Trophoblast cell (in vitro differentiated cells and primary cell): Measurements from ENCODE around the gene PWP1.
A peak's percentile ranks its signal among the peaks of the same experiment; 100 is the strongest.

Experiments used
- DNase-seq, 2 donors: peaks; one replicate each; pipeline ENCODE4 v3.0.0-alpha.2; 2016
- H2AFZ ChIP-seq: 2 replicates; pipeline ENCODE4 v1.6.1; 2013; ENCODE audit warnings: low read length, moderate library complexity, mild to moderate bottlenecking; ENCODE audit not compliant: insufficient read depth, poor library complexity
- H2AK5ac ChIP-seq: 2 replicates; pipeline ENCODE4 v1.6.1; 2013; ENCODE audit warnings: mild to moderate bottlenecking, low read length
- H2BK120ac ChIP-seq: 2 replicates; pipeline ENCODE4 v1.6.1; 2013; ENCODE audit warnings: low read length, mild to moderate bottlenecking, moderate library complexity; ENCODE audit not compliant: insufficient read depth, poor library complexity
- H2BK12ac ChIP-seq: 2 replicates; pipeline ENCODE4 v1.6.1; 2013; ENCODE audit warnings: mild to moderate bottlenecking, low read length, moderate library complexity
- H2BK5ac ChIP-seq: 2 replicates; pipeline ENCODE4 v1.6.1; 2013; ENCODE audit warnings: low read length, low read depth, moderate library complexity, mild to moderate bottlenecking; ENCODE audit not compliant: poor library complexity
- H3K14ac ChIP-seq: 2 replicates; pipeline ENCODE4 v1.6.1; 2013; ENCODE audit warnings: mild to moderate bottlenecking, low read length
- H3K18ac ChIP-seq: 2 replicates; pipeline ENCODE4 v1.6.1; 2013; ENCODE audit warnings: mild to moderate bottlenecking, low read length
- H3K23ac ChIP-seq: 2 replicates; pipeline ENCODE4 v1.6.1; 2013; ENCODE audit warnings: low read length
- H3K27ac ChIP-seq: 2 replicates; pipeline ENCODE4 v1.5.1; 2013; ENCODE audit warnings: low read depth, mild to moderate bottlenecking, inconsistent platforms, low read length, moderate library complexity
- H3K27me3 ChIP-seq: 2 replicates; pipeline ENCODE4 v1.6.1; 2013; ENCODE audit warnings: inconsistent platforms, mild to moderate bottlenecking, low read length, moderate library complexity; ENCODE audit not compliant: insufficient read depth
- H3K36me3 ChIP-seq, 2 experiments: 1 replicate in 1 of 2; 2 replicates in 1 of 2; pipeline ENCODE4 v1.6.1; 2013; ENCODE audit warnings: low read length in 2 of 2, mild to moderate bottlenecking in 2 of 2, moderate library complexity in 1 of 2; ENCODE audit not compliant: insufficient read depth in 2 of 2, control insufficient read depth in 1 of 2
- H3K4ac ChIP-seq: 2 replicates; pipeline ENCODE4 v1.6.1; 2013; ENCODE audit warnings: low read depth, mild to moderate bottlenecking, low read length, moderate library complexity
- H3K4me1 ChIP-seq, 2 experiments: 1 replicate in 1 of 2; 2 replicates in 1 of 2; pipeline ENCODE4 v1.6.1; 2013; ENCODE audit warnings: low read length in 2 of 2, mild to moderate bottlenecking in 2 of 2, moderate library complexity in 1 of 2; ENCODE audit not compliant: insufficient read depth in 2 of 2, control insufficient read depth in 1 of 2
- H3K4me2 ChIP-seq: 2 replicates; pipeline ENCODE4 v1.6.1; 2013; ENCODE audit warnings: inconsistent platforms, mild to moderate bottlenecking, low read length, moderate library complexity
- H3K4me3 ChIP-seq: 2 replicates; pipeline ENCODE4 v1.5.1; 2013; ENCODE audit warnings: mild to moderate bottlenecking, low read depth, low read length, inconsistent platforms
- H3K79me1 ChIP-seq: one replicate; pipeline ENCODE4 v1.6.1; 2013; ENCODE audit warnings: low read length
- H3K79me2 ChIP-seq: 2 replicates; pipeline ENCODE4 v1.6.1; 2013; ENCODE audit warnings: low read length, mild to moderate bottlenecking; ENCODE audit not compliant: control insufficient read depth, insufficient read depth, poor library complexity
- H3K9ac ChIP-seq: 2 replicates; pipeline ENCODE4 v1.6.1; 2013; ENCODE audit warnings: mild to moderate bottlenecking, low read length
- H3K9me3 ChIP-seq: 2 replicates; pipeline ENCODE4 v1.6.1; 2013; ENCODE audit warnings: low read depth, mild to moderate bottlenecking, control low read depth, inconsistent platforms, low read length; ENCODE audit not compliant: insufficient read depth
- H4K12ac ChIP-seq: 2 replicates; pipeline ENCODE4 v1.6.1; 2013; ENCODE audit warnings: low read depth, mild to moderate bottlenecking, low read length, moderate library complexity
- H4K8ac ChIP-seq: 2 replicates; pipeline ENCODE4 v1.6.1; 2013; ENCODE audit warnings: low read depth, mild to moderate bottlenecking, low read length, moderate library complexity
- H4K91ac ChIP-seq: one replicate; pipeline ENCODE4 v1.6.1; 2013; ENCODE audit warnings: low read depth, mild to moderate bottlenecking, low read length, moderate library complexity
- WGBS: extraction: QIAGEN DNeasy Blood & Tissue Kit; methylation state at CpG from one replicate; pipeline ENCODE4 v1.1.7; 2013; ENCODE audit warnings: missing lambda C conversion rate; ENCODE audit not compliant: insufficient read length, insufficient coverage; ENCODE audit errors: extremely low coverage; 5-methylcytosine and 5-hydroxymethylcytosine counted together

Gene PWP1

GRCh38 chr12:107646436-107646835, 39.2 kb upstream of the PWP1 start:
- Histone ChIP-seq H3K23ac (no peak overlapping the region), H4K8ac (no peak overlapping the region), H2AFZ (no peak overlapping the region), H3K4me1 (peaks cover 0 to 6% of the 10 kb centered on the region in 2 experiments), H3K27me3 (no peaks in the 10 kb centered on the region), H4K12ac (no peak overlapping the region), H3K9me3 (no peaks in the 10 kb centered on the region), H3K4me3 (peak overlapping the region; percentile 5), H3K79me1 (no peaks in the 10 kb centered on the region), H3K18ac (no peak overlapping the region), H2BK12ac (no peak overlapping the region), H3K14ac (no peak overlapping the region), H3K27ac (no peak overlapping the region), H4K91ac (no peak overlapping the region), H3K36me3 (no peaks in the 10 kb centered on the region), H2BK5ac (no peak overlapping the region), H3K9ac (no peak overlapping the region), H3K79me2 (no peaks in the 10 kb centered on the region), H3K4ac (no peak overlapping the region), H2AK5ac (no peak overlapping the region), H3K4me2 (no peak overlapping the region), H2BK120ac (no peak overlapping the region)
- no peak for DNase-seq
- no CpG with 5 or more reads among the region's 7 CpGs for WGBS

DNA sequence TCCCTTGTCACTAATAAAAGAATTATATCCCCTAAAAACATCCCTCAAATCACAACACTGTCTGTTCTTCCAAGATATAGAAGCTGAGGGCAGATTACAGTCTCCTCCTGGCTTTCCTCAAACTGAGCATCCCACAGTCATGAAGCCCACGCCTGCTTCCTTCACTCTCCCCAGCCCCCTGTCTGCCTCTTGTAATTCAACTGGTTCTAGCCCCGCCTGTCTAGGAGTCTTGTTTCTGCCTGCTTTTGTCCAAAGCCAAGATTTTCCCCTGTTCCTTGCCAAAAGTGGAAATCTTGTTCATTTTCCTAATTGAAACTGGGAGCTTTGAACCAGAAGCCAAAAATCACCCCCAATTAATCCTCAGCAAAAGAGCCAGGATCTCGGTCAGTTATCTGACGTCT, 35.9 kb upstream of the PWP1 start:
- no peak overlapping the region for H3K4me2 ChIP-seq
- H2AK5ac ChIP-seq = no peak overlapping the region
- no peak overlapping the region for H3K4me3 ChIP-seq
- no peak overlapping the region for H3K18ac ChIP-seq
- DNase-seq = no peak
- no peak overlapping the region for H3K4ac ChIP-seq
- H3K79me1 ChIP-seq = no peaks in the 10 kb centered on the region
- no peak overlapping the region for H3K27ac ChIP-seq
- H4K8ac ChIP-seq = no peak overlapping the region
- H3K9ac ChIP-seq = no peak overlapping the region
- no peak overlapping the region for H3K14ac ChIP-seq
- no CpG with 5 or more reads among the region's 4 CpGs for WGBS
- no peak overlapping the region for H2AFZ ChIP-seq
- H4K91ac ChIP-seq = no peak overlapping the region
- no peak overlapping the region for H3K23ac ChIP-seq
- no peak overlapping the region for H2BK5ac ChIP-seq
- H3K4me1 ChIP-seq = peaks cover 0 to 6% of the 10 kb centered on the region in 2 experiments
- no peak overlapping the region for H2BK12ac ChIP-seq
- no peaks in the 10 kb centered on the region for H3K36me3 ChIP-seq
- H3K27me3 ChIP-seq = no peaks in the 10 kb centered on the region
- H3K79me2 ChIP-seq = no peaks in the 10 kb centered on the region
- no peak overlapping the region for H2BK120ac ChIP-seq
- no peak overlapping the region for H4K12ac ChIP-seq
- no peaks in the 10 kb centered on the region for H3K9me3 ChIP-seq

- no peak overlapping the region for H3K14ac ChIP-seq
- no peak overlapping the region for H2AK5ac ChIP-seq
- no CpG with 5 or more reads among the region's 10 CpGs for WGBS
- no peak overlapping the region for H4K12ac ChIP-seq
- H3K79me2 ChIP-seq = no peaks in the 10 kb centered on the region
- H4K91ac ChIP-seq = no peak overlapping the region
- H3K27me3 ChIP-seq = no peaks in the 10 kb centered on the region
- H3K36me3 ChIP-seq = no peaks in the 10 kb centered on the region
- H3K4ac ChIP-seq = no peak overlapping the region
- H3K79me1 ChIP-seq = no peaks in the 10 kb centered on the region
- no peaks in the 10 kb centered on the region for H3K9me3 ChIP-seq
- peaks cover 0 to under 1% of the 10 kb centered on the region in 2 experiments for H3K4me1 ChIP-seq
- H3K23ac ChIP-seq = no peak overlapping the region
- H3K18ac ChIP-seq = no peak overlapping the region
- H2AFZ ChIP-seq = no peak overlapping the region
- H3K9ac ChIP-seq = no peak overlapping the region
- no peak overlapping the region for H3K27ac ChIP-seq
- H2BK5ac ChIP-seq = no peak overlapping the region
- H3K4me2 ChIP-seq = no peak overlapping the region
- H2BK12ac ChIP-seq = no peak overlapping the region
- no peak overlapping the region for H4K8ac ChIP-seq
- no peak for DNase-seq
- H2BK120ac ChIP-seq = no peak overlapping the region
- no peak overlapping the region for H3K4me3 ChIP-seq
Observed at GRCh38 chr12:107650977-107651376, 34.6 kb upstream of the PWP1 start.

DNA sequence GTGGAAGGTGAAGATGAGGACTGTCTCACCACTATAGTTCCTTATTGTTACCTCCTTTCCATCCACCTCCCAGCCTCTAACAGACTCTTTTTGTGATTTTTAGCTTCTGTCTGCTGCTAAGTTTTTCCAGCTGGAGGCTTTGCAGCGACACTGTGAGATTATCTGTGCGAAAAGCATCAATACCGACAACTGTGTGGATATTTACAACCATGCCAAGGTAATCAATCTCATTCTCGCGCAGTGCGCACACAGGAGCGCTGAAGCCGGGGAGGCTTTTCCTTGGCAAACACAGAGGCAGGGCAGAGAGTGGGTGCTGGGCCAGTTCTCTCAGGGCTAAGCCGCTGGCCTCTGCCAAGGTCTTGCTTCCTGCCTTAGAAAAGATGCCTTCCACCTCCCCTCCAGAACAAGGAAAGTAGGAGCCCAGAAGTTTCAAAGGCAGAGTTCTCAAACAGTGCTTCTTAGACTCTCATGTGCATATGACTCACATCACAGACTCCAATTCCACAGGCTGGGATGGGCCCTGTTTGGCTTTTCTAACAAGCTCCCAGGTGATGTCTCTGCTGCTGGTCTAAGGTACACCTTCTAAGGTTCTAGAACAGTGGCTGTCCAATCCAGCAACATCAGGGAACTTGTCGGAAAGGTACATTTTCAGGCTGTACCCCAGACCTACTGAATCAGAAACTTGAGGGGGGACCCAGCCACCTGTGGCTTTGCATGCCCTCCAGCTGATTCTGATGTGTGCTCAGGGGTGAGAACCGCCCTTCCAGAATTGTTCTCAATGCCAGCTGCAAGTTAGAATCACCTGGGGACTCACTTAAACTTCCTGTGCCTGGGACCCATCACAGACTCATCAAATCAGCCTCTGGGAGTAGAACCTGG, 33.8 kb upstream of the PWP1 start:
- H3K4me2 ChIP-seq = no peak overlapping the region
- H2BK120ac ChIP-seq = no peak overlapping the region
- H2AFZ ChIP-seq = no peak overlapping the region
- no peaks in the 10 kb centered on the region for H3K36me3 ChIP-seq
- no peak overlapping the region for H3K23ac ChIP-seq
- H3K79me2 ChIP-seq = no peaks in the 10 kb centered on the region
- no peak overlapping the region for H4K12ac ChIP-seq
- no peaks in the 10 kb centered on the region for H3K79me1 ChIP-seq
- H4K91ac ChIP-seq = no peak overlapping the region
- no peak overlapping the region for H2BK12ac ChIP-seq
- no peak overlapping the region for H3K27ac ChIP-seq
- H4K8ac ChIP-seq = no peak overlapping the region
- no peak overlapping the region for H3K4ac ChIP-seq
- no peak overlapping the region for H3K14ac ChIP-seq
- no peak overlapping the region for H2AK5ac ChIP-seq
- H3K9me3 ChIP-seq = no peaks in the 10 kb centered on the region
- no peak overlapping the region for H2BK5ac ChIP-seq
- no peak overlapping the region for H3K4me3 ChIP-seq
- DNase-seq = no peak
- no CpG with 5 or more reads among the region's 11 CpGs for WGBS
- H3K9ac ChIP-seq = no peak overlapping the region
- H3K18ac ChIP-seq = no peak overlapping the region
- no peaks in the 10 kb centered on the region for H3K4me1 ChIP-seq
- no peaks in the 10 kb centered on the region for H3K27me3 ChIP-seq
